Prostate gland (tissue), 2 donors: Measurements from ENCODE around the gene SIK2.

Experiments used
- CTCF ChIP-seq, 4 experiments: fragments of 200-600 bp in 2 of 4; fragments of 450-650 bp in 2 of 4; sonication (generic) in 2 of 4; IDR thresholded peaks; 1 replicate in 3 of 4; 2 replicates in 1 of 4; pipeline ENCODE4 v1.5.1; 2016 to 2019; ENCODE audit warnings: antibody characterized with exemption in 4 of 4, mild to moderate bottlenecking in 2 of 4, moderate library complexity in 2 of 4
- POLR2AphosphoS5 ChIP-seq: sonication (generic); formaldehyde crosslinking; IDR thresholded peaks from one replicate; pipeline ENCODE4 v1.6.1; 2017; ENCODE audit warnings: antibody characterized with exemption

GRCh38 chr11:111766834-111767142, 164.5 kb downstream of the SIK2 start:
- no peak for TF ChIP-seq CTCF (IDR thresholded peaks at IDR 0.05)
- TF ChIP-seq POLR2AphosphoS5: no peak
